ENCODE results near the gene MITF.

DNA sequence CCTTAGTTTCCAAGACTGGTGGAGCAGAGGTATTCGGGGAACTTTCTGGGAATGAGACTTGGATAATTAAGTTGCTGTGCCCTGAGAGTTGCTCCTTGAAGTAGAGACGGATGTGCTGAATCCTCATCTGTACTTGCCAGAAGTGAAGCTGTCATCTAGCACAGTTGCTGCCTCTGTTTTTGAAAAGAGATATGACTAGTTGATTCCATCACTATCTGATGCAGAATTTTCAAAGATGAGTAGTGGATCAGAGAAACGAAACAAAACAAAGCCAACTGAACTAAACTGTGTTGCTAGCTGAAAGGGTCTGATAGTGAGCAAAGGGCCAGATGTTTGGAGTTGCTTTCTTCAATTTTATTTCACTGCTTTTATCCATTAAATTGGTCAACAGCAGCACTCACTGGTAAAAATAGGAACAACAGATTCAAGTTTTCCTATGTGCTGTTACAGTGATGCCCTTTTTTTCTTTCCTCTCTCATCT, 52.7 kb downstream of the MITF start:
- TF ChIP-seq POU2F2 (IDR thresholded peaks at IDR 0.05; ENCODE audit: low read depth, low read length) (no peak), POLR2A (IDR thresholded peaks at IDR 0.05; ENCODE audit: low read depth, low read length) (no peak), POLR2AphosphoS5 (IDR thresholded peaks at IDR 0.05; ENCODE audit: low read depth, low read length) (no peak), TAF1 (IDR thresholded peaks at IDR 0.05; ENCODE audit: low read depth, low read length) (no peak), SPI1 (IDR thresholded peaks at IDR 0.05; ENCODE audit: low read depth, low read length) (no peak)

Measured in GM12891 (cell line).